ENCODE results near the gene PACS2.

The PACS2 gene

GRCh38 chr14:105378873-105379685, 64.5 kb downstream of the PACS2 start:
- TF ChIP-seq CTCF (IDR thresholded peaks at IDR 0.05; ENCODE audit: extremely low read depth, missing control alignments): no peak
- DNase-seq (ENCODE audit: low spot score): no peak

- no peak for TF ChIP-seq CTCF (IDR thresholded peaks at IDR 0.05; ENCODE audit: extremely low read depth, missing control alignments)
- no peak for DNase-seq (ENCODE audit: low spot score)
Observed at GRCh38 chr14:105379946-105380345, 65.4 kb downstream of the PACS2 start.

- DNase-seq (ENCODE audit: low spot score): no peak
- no peak for TF ChIP-seq CTCF (IDR thresholded peaks at IDR 0.05; ENCODE audit: extremely low read depth, missing control alignments)
Observed at GRCh38 chr14:105380756-105381155, 66.2 kb downstream of the PACS2 start.

GRCh38 chr14:105381446-105382342, 67.1 kb downstream of the PACS2 start:
- DNase-seq (ENCODE audit: low spot score): no peak
- TF ChIP-seq CTCF (IDR thresholded peaks at IDR 0.05; ENCODE audit: extremely low read depth, missing control alignments): no peak

GRCh38 chr14:105382343-105383082, 68.0 kb downstream of the PACS2 start:
- no peak for DNase-seq (ENCODE audit: low spot score)
- no peak for TF ChIP-seq CTCF (IDR thresholded peaks at IDR 0.05; ENCODE audit: extremely low read depth, missing control alignments)

- no peak for TF ChIP-seq CTCF (IDR thresholded peaks at IDR 0.05; ENCODE audit: extremely low read depth, missing control alignments)
- no peak for DNase-seq (ENCODE audit: low spot score)
Observed at GRCh38 chr14:105383083-105383730, 68.7 kb downstream of the PACS2 start.
